ENCODE results near the gene INSYN2B.
"Not testable (repeated sequence)": the region's sequence is repeated elsewhere in the genome, so short reads cannot be mapped to it uniquely, and the experiment has no call there.

The INSYN2B gene

DNA sequence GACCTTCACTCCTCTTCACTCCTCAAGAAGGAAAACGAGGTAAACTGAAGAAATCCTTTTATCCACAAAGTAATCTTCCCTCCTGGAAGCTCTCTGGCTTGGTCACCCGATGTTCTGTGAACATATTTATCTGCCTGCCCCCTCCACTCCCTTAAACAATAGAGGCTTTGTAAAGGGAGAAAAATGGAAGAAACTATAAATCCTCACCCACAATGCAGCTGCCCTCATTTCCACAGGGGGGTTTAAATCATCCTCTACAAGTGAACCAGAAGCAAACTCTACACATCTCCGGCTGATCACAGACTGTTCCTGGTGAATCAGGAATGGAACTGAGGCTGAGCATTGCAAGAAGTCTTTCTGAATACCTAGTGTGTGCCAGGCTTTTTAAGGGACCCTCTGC is 7.2 kb downstream of the INSYN2B start:
- H3K36me3 ChIP-seq (ENCODE audit: insufficient read depth, low read length): no peaks in the 10 kb centered on the region
- no peak overlapping the region for H3K4me3 ChIP-seq (ENCODE audit: low read depth, low read length)
- H3K27ac ChIP-seq (ENCODE audit: low read depth, low read length): no peak overlapping the region
- peaks cover 62% of the 10 kb centered on the region for H3K4me1 ChIP-seq (ENCODE audit: control insufficient read depth, insufficient read depth, low read length, unreplicated experiment)
- H3K79me2 ChIP-seq (ENCODE audit: control insufficient read depth, insufficient read depth, low read length, unreplicated experiment): peaks cover 71% of the 10 kb centered on the region
- no peaks in the 10 kb centered on the region for H3K27me3 ChIP-seq (ENCODE audit: insufficient read depth, low read length)
- no peak overlapping the region for H2AFZ ChIP-seq (ENCODE audit: low read length, unreplicated experiment)

DNA sequence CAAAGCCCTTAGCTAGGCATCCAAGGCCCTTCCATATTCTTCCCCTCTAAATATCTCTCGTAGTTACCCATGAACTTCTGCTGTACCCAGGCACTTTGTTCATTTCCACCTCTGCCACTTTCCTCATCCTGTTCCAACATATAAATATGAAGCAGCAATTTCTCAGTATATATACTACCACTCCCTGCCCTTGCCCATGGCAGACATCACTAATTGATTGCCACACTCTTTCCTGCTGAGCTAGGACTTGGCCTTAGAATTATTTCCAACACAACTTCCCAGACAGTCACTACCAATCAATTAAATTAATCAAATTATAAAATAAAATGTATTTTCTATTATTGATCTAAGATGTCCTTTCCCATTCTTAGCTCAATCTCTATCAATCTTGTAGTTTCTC is 8.5 kb downstream of the INSYN2B start:
- H3K27me3 ChIP-seq (ENCODE audit: insufficient read depth, low read length): no peaks in the 10 kb centered on the region
- H2AFZ ChIP-seq (ENCODE audit: low read length, unreplicated experiment): peak overlapping the region; percentile 19
- peaks cover 74% of the 10 kb centered on the region for H3K79me2 ChIP-seq (ENCODE audit: control insufficient read depth, insufficient read depth, low read length, unreplicated experiment)
- peaks cover 52% of the 10 kb centered on the region for H3K4me1 ChIP-seq (ENCODE audit: control insufficient read depth, insufficient read depth, low read length, unreplicated experiment)
- peak overlapping the region; percentile 89 for H3K27ac ChIP-seq (ENCODE audit: low read depth, low read length)
- no peaks in the 10 kb centered on the region for H3K36me3 ChIP-seq (ENCODE audit: insufficient read depth, low read length)
- peak overlapping the region; percentile 0; the same call in 1 of the 2 replicates for H3K4me3 ChIP-seq (ENCODE audit: low read depth, low read length)

DNA sequence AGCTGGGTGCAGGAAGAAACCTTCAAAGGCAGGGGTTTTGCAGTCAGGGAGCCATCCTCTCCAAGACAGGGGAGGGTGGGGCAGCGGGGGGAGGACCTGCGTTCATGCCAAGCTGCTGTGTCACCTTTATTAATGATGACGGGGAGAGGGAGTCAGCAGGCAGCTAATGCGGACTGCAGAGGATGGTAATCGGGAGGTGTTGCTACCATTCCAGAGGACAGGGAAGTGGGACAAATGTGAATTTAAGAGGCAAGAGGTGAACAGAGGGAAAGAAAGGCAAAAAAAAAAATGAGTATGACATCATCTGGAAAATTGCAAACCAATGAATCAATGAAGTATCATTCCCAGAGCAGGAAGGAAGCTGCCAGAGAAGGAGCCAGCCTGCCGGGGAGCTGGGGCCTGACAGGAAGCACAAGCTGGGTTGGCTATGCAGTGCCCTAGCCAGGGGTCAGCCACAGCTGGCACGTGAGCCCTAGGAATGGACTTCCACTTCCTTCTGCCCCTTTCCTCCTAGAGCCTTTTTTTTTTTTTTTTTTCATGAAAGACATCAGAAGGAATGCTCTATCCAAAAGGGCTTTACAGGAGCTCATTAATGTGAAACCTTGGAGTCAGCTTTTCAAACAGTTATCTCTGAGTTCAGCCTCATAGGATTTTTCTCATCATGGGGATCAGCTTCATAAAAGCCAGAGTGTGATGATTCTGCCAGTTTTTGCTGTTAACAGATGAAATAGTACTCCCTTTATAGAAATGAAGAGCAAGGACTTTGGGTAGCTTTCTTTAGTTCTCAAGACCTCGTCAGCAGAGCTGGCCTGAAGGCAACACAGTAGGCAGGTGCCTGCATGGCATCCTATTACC is 9.2 kb downstream of the INSYN2B start:
- peak overlapping the region; percentile 0 for H3K4me3 ChIP-seq (ENCODE audit: low read depth, low read length)
- H3K36me3 ChIP-seq (ENCODE audit: insufficient read depth, low read length): no peaks in the 10 kb centered on the region
- H3K27me3 ChIP-seq (ENCODE audit: insufficient read depth, low read length): no peaks in the 10 kb centered on the region
- peak overlapping the region; percentile 19 for H2AFZ ChIP-seq (ENCODE audit: low read length, unreplicated experiment)
- peak overlapping the region; percentile 89 for H3K27ac ChIP-seq (ENCODE audit: low read depth, low read length)
- peaks cover 50% of the 10 kb centered on the region for H3K4me1 ChIP-seq (ENCODE audit: control insufficient read depth, insufficient read depth, low read length, unreplicated experiment)
- peaks cover 74% of the 10 kb centered on the region for H3K79me2 ChIP-seq (ENCODE audit: control insufficient read depth, insufficient read depth, low read length, unreplicated experiment)

DNA sequence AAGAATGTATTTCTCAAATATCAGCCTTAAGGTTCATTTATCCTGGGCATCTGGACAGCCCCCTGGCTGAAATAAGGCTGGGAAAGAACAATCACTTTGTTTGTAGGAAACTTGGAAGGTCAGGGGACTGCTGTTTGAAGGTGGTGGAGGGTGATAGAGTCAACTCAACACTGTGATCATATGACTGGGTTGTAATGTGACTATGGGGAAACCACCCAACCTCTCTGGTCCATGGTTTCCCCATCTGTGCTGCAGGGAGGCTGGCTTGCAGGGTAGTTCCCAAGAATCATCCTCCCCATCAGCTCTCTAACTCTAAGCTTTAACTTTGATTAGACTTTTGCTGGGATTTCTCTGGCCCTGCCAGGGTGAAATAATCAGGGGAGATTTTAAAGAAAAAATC is 10.0 kb downstream of the INSYN2B start:
- H3K4me1 ChIP-seq (ENCODE audit: control insufficient read depth, insufficient read depth, low read length, unreplicated experiment): peaks cover 46% of the 10 kb centered on the region
- H3K36me3 ChIP-seq (ENCODE audit: insufficient read depth, low read length): no peaks in the 10 kb centered on the region
- peaks cover 67% of the 10 kb centered on the region for H3K79me2 ChIP-seq (ENCODE audit: control insufficient read depth, insufficient read depth, low read length, unreplicated experiment)
- peak overlapping the region; percentile 89 for H3K27ac ChIP-seq (ENCODE audit: low read depth, low read length)
- no peaks in the 10 kb centered on the region for H3K27me3 ChIP-seq (ENCODE audit: insufficient read depth, low read length)
- H3K4me3 ChIP-seq (ENCODE audit: low read depth, low read length): no peak overlapping the region
- H2AFZ ChIP-seq (ENCODE audit: low read length, unreplicated experiment): no peak overlapping the region

DNA sequence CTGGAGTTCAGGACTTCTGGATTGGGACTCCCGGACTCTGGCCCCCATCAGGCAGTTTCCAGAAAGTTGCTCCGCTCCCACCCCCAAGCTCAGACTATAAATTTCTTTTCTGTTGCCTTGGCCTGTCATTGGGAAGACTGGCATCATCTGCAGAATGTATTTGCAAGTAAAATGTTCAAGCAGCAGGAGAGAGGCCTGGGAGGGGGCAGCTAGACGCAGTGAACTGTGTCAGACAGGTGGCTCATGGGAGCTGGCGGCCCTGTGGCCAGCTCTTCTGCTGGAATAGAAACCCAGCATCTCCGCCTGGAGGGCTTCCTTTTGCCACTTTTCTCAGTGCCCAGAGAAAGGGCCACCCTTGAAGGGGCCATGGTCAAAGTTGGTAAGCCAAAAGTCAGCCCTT is 16.0 kb downstream of the INSYN2B start:
- Histone ChIP-seq H2AFZ (ENCODE audit: low read length, unreplicated experiment) (no peak overlapping the region), H3K4me3 (ENCODE audit: low read depth, low read length) (no peak overlapping the region), H3K27me3 (ENCODE audit: insufficient read depth, low read length) (no peaks in the 10 kb centered on the region), H3K4me1 (ENCODE audit: control insufficient read depth, insufficient read depth, low read length, unreplicated experiment) (peaks cover 6% of the 10 kb centered on the region), H3K79me2 (ENCODE audit: control insufficient read depth, insufficient read depth, low read length, unreplicated experiment) (peaks cover 27% of the 10 kb centered on the region), H3K27ac (ENCODE audit: low read depth, low read length) (no peak overlapping the region), H3K36me3 (ENCODE audit: insufficient read depth, low read length) (peaks cover 6% of the 10 kb centered on the region; the same call in 1 of the 2 replicates)

DNA sequence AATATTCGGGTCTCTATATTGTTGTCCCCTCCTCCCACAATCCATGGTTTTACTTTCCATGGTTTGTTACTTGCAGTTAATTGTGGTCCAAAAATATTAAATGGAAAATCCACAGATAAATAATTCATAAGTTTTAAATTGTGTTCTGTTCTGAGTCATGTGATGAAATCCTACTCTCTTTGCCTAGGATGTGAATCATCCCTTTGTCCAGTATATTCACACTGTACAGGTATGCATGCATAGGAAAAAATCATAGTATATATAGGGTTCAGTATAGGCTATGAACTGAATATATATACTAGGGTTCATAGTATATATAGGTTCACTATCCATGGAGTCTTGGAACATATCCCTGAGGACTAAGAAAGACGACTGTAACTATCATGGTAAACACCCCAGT is 19.6 kb downstream of the INSYN2B start:
- Histone ChIP-seq H3K27me3 (ENCODE audit: insufficient read depth, low read length) (no peaks in the 10 kb centered on the region), H3K27ac (ENCODE audit: low read depth, low read length) (no peak overlapping the region), H2AFZ (ENCODE audit: low read length, unreplicated experiment) (no peak overlapping the region), H3K4me1 (ENCODE audit: control insufficient read depth, insufficient read depth, low read length, unreplicated experiment) (no peaks in the 10 kb centered on the region), H3K36me3 (ENCODE audit: insufficient read depth, low read length) (peaks cover 6% of the 10 kb centered on the region; the same call in 1 of the 2 replicates), H3K79me2 (ENCODE audit: control insufficient read depth, insufficient read depth, low read length, unreplicated experiment) (peaks cover 4% of the 10 kb centered on the region), H3K4me3 (ENCODE audit: low read depth, low read length) (no peak overlapping the region)

DNA sequence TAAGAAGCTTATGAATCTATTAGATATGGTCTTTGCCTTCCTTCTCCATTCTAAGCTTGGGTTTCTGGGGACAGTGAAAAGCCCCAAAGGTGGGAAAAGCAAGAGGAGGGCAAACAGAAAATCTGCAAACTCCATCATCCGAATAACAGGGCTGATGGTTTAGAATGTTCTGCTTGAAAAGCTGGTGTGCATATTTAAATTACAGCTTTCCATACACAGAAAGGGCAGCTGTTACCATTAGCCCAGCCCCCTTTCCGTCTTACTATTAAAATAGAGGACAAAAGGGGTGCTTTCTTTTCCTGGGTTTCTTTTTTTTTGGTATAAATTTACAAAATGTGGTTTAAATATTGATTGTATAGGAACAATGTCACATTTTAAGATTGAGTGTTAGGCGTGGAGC is 22.0 kb downstream of the INSYN2B start:
- Histone ChIP-seq H3K4me1 (ENCODE audit: control insufficient read depth, insufficient read depth, low read length, unreplicated experiment) (peaks cover 5% of the 10 kb centered on the region), H3K79me2 (ENCODE audit: control insufficient read depth, insufficient read depth, low read length, unreplicated experiment) (peaks cover 4% of the 10 kb centered on the region), H3K27ac (ENCODE audit: low read depth, low read length) (no peak overlapping the region), H2AFZ (ENCODE audit: low read length, unreplicated experiment) (no peak overlapping the region), H3K4me3 (ENCODE audit: low read depth, low read length) (no peak overlapping the region), H3K27me3 (ENCODE audit: insufficient read depth, low read length) (no peaks in the 10 kb centered on the region), H3K36me3 (ENCODE audit: insufficient read depth, low read length) (peaks cover 6% of the 10 kb centered on the region; the same call in 1 of the 2 replicates)

DNA sequence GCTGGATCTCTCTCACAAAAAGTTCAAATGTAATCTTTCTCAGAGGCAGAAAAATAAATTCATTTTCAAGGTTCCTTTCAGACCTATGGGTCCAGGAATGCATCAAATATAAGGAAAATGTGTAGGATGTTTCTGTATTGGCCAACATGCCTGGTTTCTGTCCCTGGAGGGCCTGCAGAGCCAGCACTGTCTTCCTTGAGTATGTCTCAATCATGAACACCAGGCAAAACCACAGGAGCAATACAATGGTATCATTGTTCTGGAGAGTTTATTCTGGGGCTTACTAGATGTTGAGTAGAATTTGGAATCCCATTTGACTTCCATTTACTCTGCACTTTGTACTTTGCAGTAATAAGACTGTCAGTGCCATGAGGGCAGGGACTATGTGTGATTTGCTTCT is 23.5 kb downstream of the INSYN2B start:
- Histone ChIP-seq H2AFZ (ENCODE audit: low read length, unreplicated experiment) (no peak overlapping the region), H3K4me1 (ENCODE audit: control insufficient read depth, insufficient read depth, low read length, unreplicated experiment) (peaks cover 5% of the 10 kb centered on the region), H3K27ac (ENCODE audit: low read depth, low read length) (no peak overlapping the region), H3K27me3 (ENCODE audit: insufficient read depth, low read length) (no peaks in the 10 kb centered on the region), H3K36me3 (ENCODE audit: insufficient read depth, low read length) (peaks cover 6% of the 10 kb centered on the region; the same call in 1 of the 2 replicates), H3K4me3 (ENCODE audit: low read depth, low read length) (no peak overlapping the region), H3K79me2 (ENCODE audit: control insufficient read depth, insufficient read depth, low read length, unreplicated experiment) (peaks cover 4% of the 10 kb centered on the region)

DNA sequence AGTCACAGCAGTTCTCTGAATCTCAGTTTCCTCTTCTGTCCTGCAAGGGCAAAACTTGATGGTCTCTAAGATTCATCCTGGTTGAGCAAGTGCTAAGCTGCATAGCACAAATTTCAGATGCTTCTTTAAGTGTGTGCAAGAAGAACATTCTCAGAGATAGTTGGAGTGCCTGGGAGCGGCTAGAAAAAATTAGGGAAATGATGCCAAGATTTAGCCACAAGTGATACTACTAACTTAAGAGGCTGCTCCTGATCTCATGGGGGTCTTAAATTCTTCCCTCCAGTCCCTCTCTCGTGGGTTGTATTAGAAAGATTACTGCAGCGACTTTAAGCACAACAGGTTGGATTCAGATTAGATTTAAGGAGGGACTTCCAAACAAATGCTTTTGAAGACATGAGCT is 24.2 kb downstream of the INSYN2B start:
- H3K4me1 ChIP-seq (ENCODE audit: control insufficient read depth, insufficient read depth, low read length, unreplicated experiment): peaks cover 5% of the 10 kb centered on the region
- H2AFZ ChIP-seq (ENCODE audit: low read length, unreplicated experiment): no peak overlapping the region
- no peak overlapping the region for H3K4me3 ChIP-seq (ENCODE audit: low read depth, low read length)
- H3K27me3 ChIP-seq (ENCODE audit: insufficient read depth, low read length): no peaks in the 10 kb centered on the region
- H3K36me3 ChIP-seq (ENCODE audit: insufficient read depth, low read length): peaks cover 5% of the 10 kb centered on the region; the same call in 1 of the 2 replicates
- no peak overlapping the region for H3K27ac ChIP-seq (ENCODE audit: low read depth, low read length)
- peaks cover 4% of the 10 kb centered on the region for H3K79me2 ChIP-seq (ENCODE audit: control insufficient read depth, insufficient read depth, low read length, unreplicated experiment)

DNA sequence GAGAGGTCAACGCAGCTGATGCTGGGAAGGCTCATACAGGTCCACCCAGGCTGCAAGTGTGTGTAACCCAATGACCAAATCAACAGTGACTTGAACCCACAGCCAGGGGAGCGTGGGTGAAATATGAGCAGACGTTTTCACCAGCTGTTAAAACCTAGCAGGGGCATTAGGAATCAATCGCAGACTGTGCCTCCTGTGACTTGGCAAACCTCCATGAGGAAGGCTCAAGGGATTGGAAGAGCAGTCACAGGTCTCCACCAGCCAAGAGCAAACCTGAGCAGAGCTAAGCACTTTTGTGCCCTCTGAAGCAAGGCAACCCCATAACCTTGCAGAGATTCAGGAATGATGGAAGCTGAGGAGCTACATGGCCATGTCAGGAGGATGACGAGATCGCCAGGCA is 25.5 kb downstream of the INSYN2B start:
- H3K27ac ChIP-seq (ENCODE audit: low read depth, low read length): no peak overlapping the region
- no peaks in the 10 kb centered on the region for H3K27me3 ChIP-seq (ENCODE audit: insufficient read depth, low read length)
- H3K4me3 ChIP-seq (ENCODE audit: low read depth, low read length): no peak overlapping the region
- H2AFZ ChIP-seq (ENCODE audit: low read length, unreplicated experiment): no peak overlapping the region
- peaks cover 5% of the 10 kb centered on the region for H3K4me1 ChIP-seq (ENCODE audit: control insufficient read depth, insufficient read depth, low read length, unreplicated experiment)
- no peaks in the 10 kb centered on the region for H3K79me2 ChIP-seq (ENCODE audit: control insufficient read depth, insufficient read depth, low read length, unreplicated experiment)
- no peaks in the 10 kb centered on the region; the same call in 1 of the 2 replicates for H3K36me3 ChIP-seq (ENCODE audit: insufficient read depth, low read length)

DNA sequence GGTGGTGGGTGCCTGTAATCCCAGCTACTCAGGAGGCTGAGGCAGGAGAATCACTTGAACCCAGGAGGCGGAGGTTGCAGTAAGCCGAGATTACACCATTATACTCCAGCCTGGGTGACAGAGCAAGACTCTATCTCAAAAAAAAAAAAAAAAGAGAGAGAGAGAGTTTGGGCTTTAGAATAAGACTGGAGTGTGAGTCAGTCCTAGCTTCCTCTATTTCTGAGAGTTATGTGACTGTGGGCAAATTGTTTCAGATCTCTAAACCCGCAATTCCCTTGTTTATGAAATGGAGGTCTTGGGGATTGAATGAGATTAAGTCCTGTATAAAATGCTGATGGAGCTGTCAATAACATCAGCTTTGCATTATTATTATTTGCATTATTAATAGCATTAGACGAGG is 27.1 kb downstream of the INSYN2B start:
- not testable (repeated sequence) for H3K27ac ChIP-seq (ENCODE audit: low read depth, low read length); H3K4me1 ChIP-seq (ENCODE audit: control insufficient read depth, insufficient read depth, low read length, unreplicated experiment); H2AFZ ChIP-seq (ENCODE audit: low read length, unreplicated experiment); H3K27me3 ChIP-seq (ENCODE audit: insufficient read depth, low read length); H3K4me3 ChIP-seq (ENCODE audit: low read depth, low read length); H3K79me2 ChIP-seq (ENCODE audit: control insufficient read depth, insufficient read depth, low read length, unreplicated experiment); H3K36me3 ChIP-seq (ENCODE audit: insufficient read depth, low read length)
